Pancreas (tissue), 10 donors: ENCODE measurements around the gene COX7A1. TPM values are rescaled to one million over a fixed set of nuclear protein-coding genes. Genes with fewer than 3 reads are reported as not detected.
"Not testable (repeated sequence)": the region's sequence is repeated elsewhere in the genome, so short reads cannot be mapped to it uniquely, and the experiment has no call there.

ENCODE experiments used
- ATAC-seq, 4 donors: fragments of 200-7000 bp; cut with Tn5 transposase; one replicate each; pipeline versions ENCODE4 v1.8.0 to v1.9.1; 2020; ENCODE audit warnings: mild to moderate bottlenecking in 4 of 4, moderate library complexity in 4 of 4
- DNase-seq, 6 donors: peaks; one replicate each; pipeline ENCODE4 v3.0.0-alpha.2; 2020
- FAIRE-seq: peaks from 2 replicates; lab custom pipeline; 2012; peaks lifted over from hg19 to GRCh38; lab: Jason Lieb, UNC
- H3K27ac ChIP-seq, 4 donors: fragments of 200-600 bp; sonication (generic); 1 replicate in 3 of 4; 2 replicates in 1 of 4; pipeline versions ENCODE4 v1.5.0 to v1.8.0; 2020
- H3K27me3 ChIP-seq, 4 donors: fragments of 200-600 bp; one replicate each; pipeline ENCODE4 v1.8.0; 2021
- H3K36me3 ChIP-seq, 3 donors: fragments of 200-600 bp; sonication (generic) in 1 of 3; one replicate each; pipeline versions ENCODE4 v1.5.0 to v1.8.0; 2020 to 2021
- H3K4me1 ChIP-seq, 3 donors: fragments of 200-600 bp; one replicate each; pipeline ENCODE4 v1.8.0; 2021
- H3K4me3 ChIP-seq, 4 donors: fragments of 200-600 bp; sonication (generic) in 2 of 4; one replicate each; pipeline versions ENCODE4 v1.5.0 to v1.8.0; 2020 to 2021
- H3K9me3 ChIP-seq, 4 donors: fragments of 200-600 bp; one replicate each; pipeline ENCODE4 v1.8.0; 2021
- WGBS, 2 donors: extraction: QIAGEN DNeasy Blood & Tissue Kit; methylation state at CpG; one replicate each; pipeline ENCODE4 v1.1.7; 2013; 5-methylcytosine and 5-hydroxymethylcytosine counted together
- intact Hi-C, 3 donors: fragments of 100-400 bp; cut with DNase I; formaldehyde crosslinking; loops; one replicate each; pipeline versions ENCODE4 v1.11.1 to v1.14.2; 2022
- polyA plus RNA-seq, 2 donors: library from polyadenylated mRNA; stranded (reverse); fragments of 200-250 nt; gene quantifications; one replicate each; pipeline ENCODE4 v1.2.3, GENCODE V29; 2013
- total RNA-seq, 6 donors: library from RNA; stranded (reverse); fragmentation: NEBNext Ultra II Directional in 4 of 6; extraction: Animal tissue kit (Norgen Biotek cat#: 25700) in 4 of 6; gene quantifications; one replicate each; pipeline versions ENCODE4 v1.2.1 to v1.2.4, GENCODE V29; 2021 to 2023
- TF ChIP-seq, protein P1 (sequence below), 4 donors: fragments of 200-600 bp; sonication (generic) in 3 of 4; IDR thresholded peaks; one replicate each; pipeline versions ENCODE4 v1.5.0 to v1.8.0; 2021; ENCODE audit warnings: antibody characterized with exemption in 4 of 4
- donor health status: healthy with polysubstance abuse.
- donor health status: DM: no; HTN: no; CAD: no; lungs with moderate emphysema.
- donor health status: DM: no; HTN: no; CAD: no.
- donor health status: control.
- donor health status: control.
- donor health status: Bipolar disorder and iron deficiency.
- donor health status: DM: yes; HTN: yes; CAD: no.
- donor health status: DM: no; HTN: no; CAD: no.
- donor health status: DM: no; HTN: no; CAD: no.
- donor health status: DM: yes; HTN: yes; CAD: no.

Gene COX7A1
- total and polyA plus RNA-seq, 8 donors: 4.1 to 31.0 (median 15.1) TPM

DNA sequence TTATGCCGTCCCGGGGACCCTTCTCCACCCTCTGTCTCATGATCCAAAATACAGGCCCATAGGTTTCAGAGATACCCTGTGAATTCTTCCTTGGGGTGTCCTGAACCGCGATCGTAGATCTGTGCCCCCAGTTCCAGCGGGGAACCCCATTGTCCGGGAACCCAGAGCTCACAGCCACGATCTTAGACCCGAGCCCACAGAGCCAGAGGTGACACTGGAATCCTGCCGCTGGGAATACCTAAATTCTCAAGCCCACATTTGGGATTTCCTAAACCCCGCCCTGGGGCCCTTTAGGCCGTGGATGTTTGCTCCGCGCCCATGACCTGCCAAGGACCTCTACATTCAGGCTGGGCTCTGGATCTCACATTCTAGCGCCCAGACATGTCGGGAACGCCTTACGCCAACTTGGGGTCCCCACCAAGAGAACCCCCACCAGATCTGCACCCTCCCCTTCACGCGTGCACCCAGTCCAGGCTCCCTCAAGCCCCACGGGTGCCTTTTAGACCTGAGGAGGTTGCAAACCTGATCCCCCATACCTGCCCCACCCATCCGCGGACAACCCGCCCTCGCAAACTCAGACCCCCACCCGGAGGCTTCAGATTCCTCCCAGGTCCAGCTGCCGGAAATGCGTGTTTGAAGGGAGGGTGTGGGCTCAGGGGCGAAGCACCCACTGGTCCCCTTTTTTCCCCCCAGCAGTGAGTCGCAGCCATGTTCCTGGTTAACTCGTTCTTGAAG lies 11.8 kb downstream of the COX7A1 start:
- DNase-seq (peak in 5 of 6 donors; percentile 45 to 81 (median 56)), ATAC-seq (peak; percentile 20 to 37 (median 22)), FAIRE-seq (no peak)
- H3K36me3 ChIP-seq: peaks cover 0 to 22% (median 5%) of the 10 kb centered on the region in 3 donors
- intact Hi-C loops: no loop called here
- peaks cover 0 to 18% (median 0%) of the 10 kb centered on the region in 3 donors for H3K4me1 ChIP-seq
- peak overlapping the region; percentile 68 to 95 (median 80) for H3K4me3 ChIP-seq
- TF ChIP-seq, protein P1, sequence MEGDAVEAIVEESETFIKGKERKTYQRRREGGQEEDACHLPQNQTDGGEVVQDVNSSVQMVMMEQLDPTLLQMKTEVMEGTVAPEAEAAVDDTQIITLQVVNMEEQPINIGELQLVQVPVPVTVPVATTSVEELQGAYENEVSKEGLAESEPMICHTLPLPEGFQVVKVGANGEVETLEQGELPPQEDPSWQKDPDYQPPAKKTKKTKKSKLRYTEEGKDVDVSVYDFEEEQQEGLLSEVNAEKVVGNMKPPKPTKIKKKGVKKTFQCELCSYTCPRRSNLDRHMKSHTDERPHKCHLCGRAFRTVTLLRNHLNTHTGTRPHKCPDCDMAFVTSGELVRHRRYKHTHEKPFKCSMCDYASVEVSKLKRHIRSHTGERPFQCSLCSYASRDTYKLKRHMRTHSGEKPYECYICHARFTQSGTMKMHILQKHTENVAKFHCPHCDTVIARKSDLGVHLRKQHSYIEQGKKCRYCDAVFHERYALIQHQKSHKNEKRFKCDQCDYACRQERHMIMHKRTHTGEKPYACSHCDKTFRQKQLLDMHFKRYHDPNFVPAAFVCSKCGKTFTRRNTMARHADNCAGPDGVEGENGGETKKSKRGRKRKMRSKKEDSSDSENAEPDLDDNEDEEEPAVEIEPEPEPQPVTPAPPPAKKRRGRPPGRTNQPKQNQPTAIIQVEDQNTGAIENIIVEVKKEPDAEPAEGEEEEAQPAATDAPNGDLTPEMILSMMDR (IDR thresholded peaks at IDR 0.05): no peak
- no peaks in the 10 kb centered on the region for H3K27me3 ChIP-seq
- WGBS, 2 donors: 0 to 1% methylated on average over 31 of the region's 31 CpGs
- peak overlapping the region; percentile 86 to 97 (median 96) for H3K27ac ChIP-seq
- H3K9me3 ChIP-seq: no peaks in the 10 kb centered on the region

DNA sequence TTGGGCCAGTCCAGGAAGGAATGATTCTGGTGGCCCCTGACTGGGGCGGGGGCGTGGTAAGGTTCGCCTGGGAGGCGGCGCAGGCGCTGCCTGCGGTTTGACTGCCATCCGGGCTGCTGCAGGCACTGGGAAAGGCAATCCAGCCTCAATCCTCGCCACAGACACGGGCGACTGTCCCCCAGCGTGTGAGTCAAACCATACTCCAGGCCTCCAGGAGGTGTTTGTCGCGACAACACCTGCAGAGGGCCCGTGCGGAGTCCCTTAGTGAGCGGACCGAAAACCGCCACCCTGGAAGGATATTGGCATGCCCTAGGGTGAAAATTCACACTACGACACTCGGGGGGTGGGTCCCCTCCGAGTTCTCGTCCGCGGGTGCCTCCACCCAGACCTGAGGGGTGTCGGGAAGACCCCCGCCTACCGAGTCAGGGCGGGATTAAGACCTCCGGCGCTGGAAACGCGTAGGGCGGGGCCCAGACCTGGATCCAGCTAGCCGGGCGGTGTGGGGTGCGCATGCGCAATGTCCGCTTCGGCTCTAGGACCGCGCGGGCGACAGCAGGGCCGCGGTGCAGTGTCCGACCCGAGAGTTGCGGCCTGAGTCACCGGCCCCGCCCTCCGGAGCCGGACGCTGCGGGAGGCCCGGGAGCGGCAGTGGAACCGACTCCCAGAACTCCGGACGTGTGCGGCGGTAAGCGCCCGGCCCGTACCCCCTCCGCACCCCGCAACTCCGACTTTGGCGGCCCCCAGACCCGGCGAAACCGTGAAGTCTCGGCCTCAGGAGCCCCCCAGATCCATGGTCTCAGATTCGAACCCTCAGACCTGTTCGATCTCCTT lies 12.6 kb downstream of the COX7A1 start, which contains the start of gene CAPNS1:
Gene CAPNS1, plus strand, starts transcription at position 594 of the 831 bp plus-strand sequence. CDS start 946 bp downstream, outside the sequence.
- TF ChIP-seq, protein P1 (IDR thresholded peaks at IDR 0.05): no peak
- Histone ChIP-seq H3K4me3 (peak within 1 kb of the TSS; percentile 68 to 95 (median 80)), H3K27ac (peak within 1 kb of the TSS; percentile 86 to 97 (median 96)), H3K4me1 (peaks cover 0 to 18% (median 0%) of the 10 kb centered on the region in 3 donors), H3K36me3 (peaks cover 0 to 17% (median 0%) of the 10 kb centered on the region in 3 donors), H3K27me3 (no peaks in the 10 kb centered on the region), H3K9me3 (no peaks in the 10 kb centered on the region)
- intact Hi-C loops: no loop called here
- ATAC-seq (peak; percentile 88 to 95 (median 92)), DNase-seq (peak; percentile 96 to 99 (median 97)), FAIRE-seq (no peak)
- WGBS, 2 donors: 0% methylated on average over 64 to 75 of the region's 75 CpGs

DNA sequence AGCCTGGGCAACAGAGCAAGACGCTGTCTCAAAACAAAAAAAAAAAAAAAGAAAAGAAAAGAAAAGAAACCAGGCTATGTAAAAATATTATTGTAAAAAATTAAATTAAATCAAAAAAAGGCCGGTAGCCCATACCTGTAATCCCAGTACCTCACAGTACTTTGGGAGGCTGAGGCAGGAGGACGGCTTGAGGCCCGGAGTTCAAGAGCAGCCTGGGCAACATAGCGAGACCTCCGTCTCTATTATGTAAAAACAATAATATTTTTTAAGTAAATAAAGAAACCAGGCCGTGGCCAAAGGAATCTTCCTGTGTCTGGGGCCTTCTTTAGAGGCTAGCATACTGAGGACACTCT lies 13.2 kb downstream of the COX7A1 start:
- ATAC-seq (no peak), DNase-seq (no peak), FAIRE-seq (no peak)
- Histone ChIP-seq H3K27ac (peak overlapping the region; percentile 86 to 97 (median 96)), H3K36me3 (peaks cover 0 to 11% (median 0%) of the 10 kb centered on the region in 3 donors), H3K4me1 (peaks cover 0 to 18% (median 0%) of the 10 kb centered on the region in 3 donors), H3K4me3 (peak overlapping the region; percentile 68 to 95 (median 80)), H3K9me3 (no peaks in the 10 kb centered on the region), H3K27me3 (no peaks in the 10 kb centered on the region)
- intact Hi-C loops: no loop called here
- TF ChIP-seq, protein P1 (IDR thresholded peaks at IDR 0.05): no peak
- 58 to 60% methylated on average over 7 of the region's 7 CpGs for WGBS, 2 donors

DNA sequence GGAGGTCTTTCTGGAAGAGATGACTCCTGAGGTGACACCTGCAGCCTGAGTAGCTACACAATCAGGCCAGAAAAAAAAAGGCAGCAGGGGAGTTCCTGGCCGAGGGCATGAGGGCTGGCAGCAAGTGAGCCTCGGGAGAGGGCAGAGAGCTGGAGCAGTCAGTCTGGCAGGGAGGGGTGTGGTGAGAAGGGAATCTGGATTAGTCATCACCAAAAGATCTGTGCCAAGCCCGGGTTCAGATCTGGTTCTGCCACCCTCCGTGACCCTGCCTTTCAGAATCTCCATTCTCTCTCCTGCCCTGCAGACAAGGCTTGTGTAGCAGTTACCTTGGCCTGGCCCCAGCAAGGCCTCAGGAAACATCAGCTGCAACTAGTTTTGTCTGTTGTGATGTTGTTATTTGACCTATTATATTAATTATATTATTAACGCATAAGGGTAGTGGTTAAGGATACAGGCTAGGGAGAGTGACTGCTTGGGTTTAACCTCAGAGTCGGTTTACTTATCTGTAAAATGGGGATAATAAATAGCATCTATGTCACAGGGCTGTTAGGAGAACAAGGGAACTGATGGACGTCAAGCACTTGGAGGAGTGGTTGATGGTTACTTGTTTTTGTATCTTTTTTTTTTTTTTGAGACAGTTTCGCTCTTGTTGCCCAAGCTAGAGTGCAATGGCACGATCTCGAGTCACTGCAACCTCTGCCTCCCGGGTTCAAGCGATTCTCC lies 15.1 kb downstream of the COX7A1 start:
- no peak for FAIRE-seq
- peak overlapping the region; percentile 36 to 77 (median 51) for H3K27ac ChIP-seq
- WGBS, 2 donors: 51 to 52% methylated on average over 12 of the region's 12 CpGs
- H3K36me3 ChIP-seq: no peaks in the 10 kb centered on the region
- no peaks in the 10 kb centered on the region for H3K27me3 ChIP-seq
- TF ChIP-seq, protein P1 (IDR thresholded peaks at IDR 0.05): no peak
- peaks cover 0 to 18% (median 0%) of the 10 kb centered on the region in 3 donors for H3K4me1 ChIP-seq
- H3K9me3 ChIP-seq: no peaks in the 10 kb centered on the region
- DNase-seq: peak in 5 of 6 donors; percentile 63 to 87 (median 78)
- intact Hi-C loops: no loop called here
- H3K4me3 ChIP-seq: no peak overlapping the region
- peak; percentile 24 to 58 (median 42) for ATAC-seq

DNA sequence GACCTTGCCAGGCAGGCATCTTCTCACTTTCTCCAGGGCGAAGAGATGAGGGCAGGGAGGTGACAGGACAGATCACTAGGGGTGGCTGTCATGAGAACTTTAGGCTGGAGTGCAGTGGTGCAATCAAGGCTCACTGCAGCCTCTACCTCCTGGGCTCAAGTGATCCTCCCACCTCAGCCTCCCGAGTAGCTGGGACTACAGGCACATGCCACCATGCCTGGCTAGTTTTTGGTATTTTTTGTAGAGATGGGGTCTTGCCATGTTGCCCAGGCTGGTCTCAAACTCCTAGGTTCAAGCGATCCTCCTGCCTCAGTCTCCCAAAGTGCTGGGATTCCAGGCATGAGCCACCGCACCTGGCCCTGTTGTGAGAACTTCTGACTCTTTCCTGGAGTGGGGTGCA lies 17.4 kb downstream of the COX7A1 start:
- intact Hi-C loops, H3K4me3 ChIP-seq, H3K9me3 ChIP-seq, H3K27ac ChIP-seq, DNase-seq, ATAC-seq, H3K27me3 ChIP-seq, H3K36me3 ChIP-seq, FAIRE-seq: not testable (repeated sequence)
- WGBS, 2 donors: 76 to 81% methylated on average over 4 of the region's 4 CpGs
- peaks cover 0 to 12% (median 0%) of the 10 kb centered on the region in 3 donors for H3K4me1 ChIP-seq

DNA sequence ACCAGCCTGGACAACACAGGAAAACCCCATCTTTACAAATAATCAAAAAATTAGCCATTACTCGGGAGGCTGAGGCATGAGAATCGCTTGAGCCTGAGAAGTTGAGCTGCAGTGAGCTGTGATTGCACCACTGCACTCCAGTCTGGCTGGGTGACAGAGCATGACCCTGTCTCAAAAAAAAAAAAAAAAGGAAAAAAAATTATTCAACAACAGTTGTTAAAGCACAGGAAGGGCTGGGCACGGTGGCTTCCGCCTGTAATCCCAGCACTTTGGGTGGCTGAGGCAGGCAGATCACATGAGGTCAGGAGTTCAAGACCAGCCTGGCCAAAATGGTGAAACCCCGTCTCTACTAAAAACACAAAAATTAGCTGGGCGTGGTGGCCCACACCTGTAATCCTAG lies 21.0 kb downstream of the COX7A1 start:
- WGBS, 2 donors: 53 to 66% methylated on average over 6 of the region's 6 CpGs
- H3K4me3 ChIP-seq, DNase-seq, H3K9me3 ChIP-seq, H3K4me1 ChIP-seq, H3K27me3 ChIP-seq, H3K27ac ChIP-seq, FAIRE-seq, intact Hi-C loops, ATAC-seq, H3K36me3 ChIP-seq: not testable (repeated sequence)
